ENCODE measurements around the gene MAD2L1BP. TPM values are rescaled to one million over a fixed set of nuclear protein-coding genes. Genes with fewer than 3 reads are reported as not detected.

MAD2L1BP gene
- total RNA-seq, 1 experiment from 2014 or later, result 36.6 TPM

GRCh38 chr6:43606019-43606418 is 29.6 kb upstream of the MAD2L1BP start:
- RAD21 ChIA-PET (ENCODE audit: low non-redundant PET in 1 of 2, low total read pairs in 2 of 2, uncharacterized antibody in 2 of 2, unreplicated experiment in 2 of 2), result no interaction called here

More at GRCh38 chr6:43606019-43606418, 29.6 kb upstream of the MAD2L1BP start:
- no peaks in the 10 kb centered on the region for H3K27me3 ChIP-seq (ENCODE audit: insufficient read depth, low read length)
- TF ChIP-seq ZBTB33 (IDR thresholded peaks at IDR 0.05; ENCODE audit: extremely low read depth, insufficient replicate concordance, low read length) (no peak), CBX3 (IDR thresholded peaks at IDR 0.05; ENCODE audit: low read depth) (no peak), SRF (IDR thresholded peaks at IDR 0.05; ENCODE audit: low read depth) (no peak), CEBPB (IDR thresholded peaks at IDR 0.05; ENCODE audit: low read depth) (no peak), SIN3A (IDR thresholded peaks at IDR 0.05; ENCODE audit: low read depth) (no peak), POLR2A (IDR thresholded peaks at IDR 0.05; ENCODE audit: borderline replicate concordance, extremely low read depth, insufficient read depth, insufficient read length) (no peak), ZNF274 (IDR thresholded peaks at IDR 0.05; ENCODE audit: low read depth, low read length) (no peak), ELF1 (IDR thresholded peaks at IDR 0.05; ENCODE audit: borderline replicate concordance, low read depth) (no peak), REST (IDR thresholded peaks at IDR 0.05; ENCODE audit: low read depth) (no peak), EZH2 (IDR thresholded peaks at IDR 0.05) (no peak), ZFX (IDR thresholded peaks at IDR 0.05) (no peak), EGR1 (IDR thresholded peaks at IDR 0.05; ENCODE audit: low read depth) (no peak), RAD21 (IDR thresholded peaks at IDR 0.05; ENCODE audit: low read depth) (no peak), EZH2phosphoT487 (IDR thresholded peaks at IDR 0.05; ENCODE audit: borderline replicate concordance) (no peak), TCF7L2 (IDR thresholded peaks at IDR 0.05; ENCODE audit: borderline replicate concordance, extremely low read depth, insufficient read depth, insufficient read length) (no peak), ATF3 (IDR thresholded peaks at IDR 0.05) (no peak), YY1 (IDR thresholded peaks at IDR 0.05; ENCODE audit: extremely low read depth, insufficient replicate concordance, low read depth, low read length) (no peak), FOSL1 (IDR thresholded peaks at IDR 0.05; ENCODE audit: low read depth) (no peak)
- ChIA-PET POLR2A (interaction anchor here (1.2 kb wide), 1 partner anchor 10 kb away, joined by 3 read pairs; no protein-coding TSS in a partner anchor), CTCF (no interaction called here)
- peaks cover 13 to 28% of the 10 kb centered on the region in 2 experiments for H3K36me3 ChIP-seq (ENCODE audit: control insufficient read depth in 1 of 2, insufficient read depth in 2 of 2, low read length in 2 of 2)
- H3K4me1 ChIP-seq (ENCODE audit: control insufficient read depth in 1 of 2, insufficient read depth in 2 of 2, low read length in 2 of 2), result peaks cover 0 to 5% of the 10 kb centered on the region in 2 experiments; a peak in 1 of 4 replicates
- DNase-seq (ENCODE audit: low read depth, low spot score), result no peak
- no peak for ATAC-seq
- BruUV-seq (replicated peaks), result no TSS peak
- H3K4me2 ChIP-seq (ENCODE audit: low read length), result no peak overlapping the region
- no peak overlapping the region for H3K4me3 ChIP-seq (replicated peaks in 1 of 2; ENCODE audit: low read depth in 1 of 2, low read length in 2 of 2)
- no peaks in the 10 kb centered on the region for H3K79me2 ChIP-seq (ENCODE audit: insufficient read depth, low read length)
- H4K20me1 ChIP-seq (ENCODE audit: insufficient read depth), result no peaks in the 10 kb centered on the region
- H3K9me3 ChIP-seq (ENCODE audit: control insufficient read depth in 1 of 2, insufficient read depth in 1 of 2, low read depth in 1 of 2, low read length in 2 of 2), result no peaks in the 10 kb centered on the region
- intact Hi-C loops (cut with micrococcal nuclease), result no loop called here
- H3K27ac ChIP-seq (ENCODE audit: low read depth, low read length), result no peak overlapping the region
- no peak overlapping the region for H3K9ac ChIP-seq (ENCODE audit: low read length)
- no peaks in the 10 kb centered on the region for H3K9me2 ChIP-seq (ENCODE audit: insufficient read depth)
- H2AFZ ChIP-seq (ENCODE audit: low read depth, low read length, poor library complexity, severe bottlenecking), result no peak overlapping the region
